CD4-positive, alpha-beta T cell treated with Interleukin-15 for 4 hours (primary cell): ENCODE measurements around the gene PLPPR1.
"Not testable (repeated sequence)": the region's sequence is repeated elsewhere in the genome, so short reads cannot be mapped to it uniquely, and the experiment has no call there.

ENCODE experiments used
- DNase-seq: peaks from one replicate; pipeline ENCODE4 v3.0.0-alpha.2; 2020; ENCODE audit warnings: low spot score

Gene PLPPR1

GRCh38 chr9:101028346-101029314 is at the start of gene PLPPR1:
Gene PLPPR1, plus strand, starts transcription at chr9:101028727.
- no peak for DNase-seq

GRCh38 chr9:100989731-100990130 is 38.8 kb upstream of the PLPPR1 start:
- no peak for DNase-seq

- no peak for DNase-seq
These were observed 37.7 kb upstream of the PLPPR1 start for GRCh38 chr9:100990605-100991381.

GRCh38 chr9:100992632-100993031 is 35.9 kb upstream of the PLPPR1 start:
- no peak for DNase-seq

- DNase-seq: no peak
These were observed 28.5 kb upstream of the PLPPR1 start for GRCh38 chr9:100999906-101000544.

GRCh38 chr9:101005246-101005645 is 23.3 kb upstream of the PLPPR1 start:
- DNase-seq: no peak

GRCh38 chr9:101014566-101014965 is 14.0 kb upstream of the PLPPR1 start:
- DNase-seq: no peak

- no peak for DNase-seq
These were observed 10.1 kb upstream of the PLPPR1 start for GRCh38 chr9:101018467-101018866.

GRCh38 chr9:101022704-101023103 is 5.8 kb upstream of the PLPPR1 start:
- DNase-seq: no peak

- DNase-seq: no peak
These were observed 2.6 kb upstream of the PLPPR1 start for GRCh38 chr9:101025940-101026339.

- DNase-seq: no peak
These were observed 1.7 kb upstream of the PLPPR1 start for GRCh38 chr9:101026824-101027223.

- no peak for DNase-seq
These were observed 1.3 kb upstream of the PLPPR1 start for GRCh38 chr9:101027236-101027635.

GRCh38 chr9:101027733-101028345 is 688 bp upstream of the PLPPR1 start:
- no peak for DNase-seq

GRCh38 chr9:101029315-101030085 is 973 bp downstream of the PLPPR1 start:
- DNase-seq: no peak

- DNase-seq: no peak
These were observed 1.5 kb downstream of the PLPPR1 start for GRCh38 chr9:101030086-101030391.

GRCh38 chr9:101032426-101032825 is 3.9 kb downstream of the PLPPR1 start:
- no peak for DNase-seq

- no peak for DNase-seq
These were observed 5.7 kb downstream of the PLPPR1 start for GRCh38 chr9:101034222-101034621.

GRCh38 chr9:101035098-101035497 is 6.6 kb downstream of the PLPPR1 start:
- DNase-seq: no peak

GRCh38 chr9:101037430-101037829 is 8.9 kb downstream of the PLPPR1 start:
- DNase-seq: no peak

- DNase-seq: no peak
These were observed 10.0 kb downstream of the PLPPR1 start for GRCh38 chr9:101038488-101038887.

GRCh38 chr9:101039581-101039980 is 11.1 kb downstream of the PLPPR1 start:
- not testable (repeated sequence) for DNase-seq
